Vagina (tissue), 2 donors: Measurements from ENCODE around the gene FAM156B. TPM values are rescaled to one million over a fixed set of nuclear protein-coding genes. Genes with fewer than 3 reads are reported as not detected.
A peak's percentile ranks its signal among the peaks of the same experiment; 100 is the strongest.
"Not testable (repeated sequence)": the region's sequence is repeated elsewhere in the genome, so short reads cannot be mapped to it uniquely, and the experiment has no call there.

Experiments
- DNase-seq, 2 donors: peaks; one replicate each; pipeline ENCODE4 v3.0.0-alpha.2; 2017; ENCODE audit errors: extremely low spot score in 2 of 2
- H3K27ac ChIP-seq: fragments of 200-600 bp; sonication (generic); one replicate; pipeline ENCODE4 v1.5.1; 2019
- H3K27me3 ChIP-seq: fragments of 200-600 bp; sonication (generic); one replicate; pipeline ENCODE4 v1.5.1; 2019
- H3K36me3 ChIP-seq, 2 donors: fragments of 200-600 bp; sonication (generic); one replicate each; pipeline ENCODE4 v1.5.1; 2017 to 2019
- H3K4me1 ChIP-seq: fragments of 200-600 bp; sonication (generic); one replicate; pipeline ENCODE4 v1.5.1; 2019
- H3K4me3 ChIP-seq, 2 donors: fragments of 200-600 bp; sonication (generic); 1 replicate in 1 of 2; 2 replicates in 1 of 2; pipeline ENCODE4 v1.5.1; 2016 to 2019
- H3K9me3 ChIP-seq: fragments of 200-600 bp; sonication (generic); one replicate; pipeline ENCODE4 v1.5.1; 2019
- POLR2A ChIP-seq, 2 donors: fragments of 450-650 bp; IDR thresholded peaks; one replicate each; pipeline ENCODE4 v1.6.1; 2017; ENCODE audit warnings: antibody characterized with exemption in 2 of 2, mild to moderate bottlenecking in 2 of 2, moderate library complexity in 2 of 2
- POLR2AphosphoS5 ChIP-seq, 2 donors: sonication (generic); formaldehyde crosslinking; IDR thresholded peaks; one replicate each; pipeline ENCODE4 v1.9.0; 2017; ENCODE audit warnings: antibody characterized with exemption in 2 of 2, mild to moderate bottlenecking in 2 of 2, low read depth in 1 of 2; ENCODE audit not compliant: insufficient read depth in 1 of 2
- intact Hi-C: fragments of 100-400 bp; cut with DNase I; formaldehyde crosslinking; loops from one replicate; pipeline ENCODE4 v1.15.1; 2023
- total RNA-seq: library from RNA; depleted of rRNA; stranded (reverse); fragments of >200 nt; gene quantifications from one replicate; pipeline ENCODE4 v1.2.3, GENCODE V29; 2016
- TF ChIP-seq, protein P1 (sequence below), 3 experiments: fragments of 450-650 bp in 2 of 3; fragments of 200-600 bp in 1 of 3; sonication (generic) in 1 of 3; IDR thresholded peaks; one replicate each; pipeline ENCODE4 v1.5.1; 2017 to 2019; ENCODE audit warnings: antibody characterized with exemption in 3 of 3, mild to moderate bottlenecking in 2 of 3, moderate library complexity in 2 of 3

FAM156B gene
- total RNA-seq, 1 donor from 2014 or later: 18.7 TPM

DNA sequence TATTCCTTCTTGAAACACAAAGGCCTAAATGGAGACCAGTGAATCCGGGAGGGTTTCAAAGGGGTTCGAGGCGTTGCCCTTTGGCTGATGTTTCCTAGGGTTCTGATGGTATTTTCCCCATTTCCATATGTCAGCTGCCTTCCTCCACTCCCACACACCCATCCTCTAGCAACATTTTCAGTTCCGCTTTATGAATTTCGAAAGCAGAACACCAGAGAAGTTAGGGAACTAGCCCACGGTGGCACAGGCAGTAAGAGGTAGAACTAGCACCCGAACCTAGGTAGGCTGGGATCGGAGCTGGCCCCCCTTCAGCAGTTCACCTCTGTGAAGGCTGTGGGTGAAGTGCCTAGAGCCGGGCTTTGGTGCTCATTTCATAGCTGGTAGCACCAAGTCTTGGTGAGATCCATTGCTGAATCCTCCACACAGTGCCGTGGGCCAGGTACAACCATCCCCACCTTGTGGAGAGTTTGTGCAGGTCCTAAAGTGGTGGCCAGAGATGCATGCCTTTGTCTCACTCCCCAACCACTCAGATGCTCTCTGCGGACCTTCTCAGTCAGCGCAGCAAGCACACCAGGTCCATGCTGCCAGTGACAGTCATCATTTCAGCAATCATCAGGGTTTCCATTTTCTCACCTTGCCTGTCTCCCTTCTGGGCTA lies 12.3 kb downstream of the FAM156B start:
- H3K9me3 ChIP-seq, H3K4me3 ChIP-seq, H3K4me1 ChIP-seq, H3K27ac ChIP-seq, H3K36me3 ChIP-seq, DNase-seq, H3K27me3 ChIP-seq, intact Hi-C loops: not testable (repeated sequence)

DNA sequence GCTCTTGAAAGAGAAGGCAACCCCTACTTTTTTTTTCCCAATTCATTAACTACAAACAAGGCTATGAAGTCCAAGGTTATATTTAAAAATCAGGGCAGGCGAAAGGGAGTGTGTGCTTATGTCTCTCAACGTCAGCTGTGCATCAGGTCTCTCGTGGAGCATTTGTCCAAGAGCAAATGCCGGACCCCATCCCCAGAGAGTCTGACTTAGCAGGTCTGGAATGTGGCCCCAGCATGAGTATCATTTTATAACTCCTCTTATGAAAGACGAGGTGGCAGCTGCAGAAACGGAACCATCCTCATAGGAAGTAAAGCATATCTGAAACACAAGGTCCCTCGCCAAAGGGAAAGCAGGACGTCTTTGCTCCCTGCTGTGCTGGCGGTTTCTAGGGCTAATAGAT lies 16.6 kb downstream of the FAM156B start:
- DNase-seq, H3K36me3 ChIP-seq, H3K4me1 ChIP-seq, intact Hi-C loops, H3K4me3 ChIP-seq, H3K27ac ChIP-seq, H3K9me3 ChIP-seq, H3K27me3 ChIP-seq: not testable (repeated sequence)

DNA sequence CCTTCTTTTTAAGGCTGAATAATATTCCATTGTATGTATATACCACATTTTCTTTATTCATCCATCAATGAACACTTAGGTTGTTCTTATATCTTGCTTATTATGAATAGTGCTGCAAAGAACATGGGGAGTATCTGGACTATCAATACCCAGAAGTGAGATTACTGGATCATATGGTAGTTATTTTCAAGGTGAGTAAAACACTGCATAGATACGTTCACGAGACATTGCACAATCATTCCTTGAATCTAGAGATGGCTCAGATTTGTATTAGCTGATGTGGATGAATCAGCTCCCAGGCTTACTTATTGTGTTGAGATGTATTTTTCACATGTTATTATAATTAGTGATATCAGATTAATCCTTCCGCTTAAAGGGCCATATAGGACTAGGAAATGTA lies 17.6 kb downstream of the FAM156B start:
- H3K9me3 ChIP-seq: not testable (repeated sequence)

DNA sequence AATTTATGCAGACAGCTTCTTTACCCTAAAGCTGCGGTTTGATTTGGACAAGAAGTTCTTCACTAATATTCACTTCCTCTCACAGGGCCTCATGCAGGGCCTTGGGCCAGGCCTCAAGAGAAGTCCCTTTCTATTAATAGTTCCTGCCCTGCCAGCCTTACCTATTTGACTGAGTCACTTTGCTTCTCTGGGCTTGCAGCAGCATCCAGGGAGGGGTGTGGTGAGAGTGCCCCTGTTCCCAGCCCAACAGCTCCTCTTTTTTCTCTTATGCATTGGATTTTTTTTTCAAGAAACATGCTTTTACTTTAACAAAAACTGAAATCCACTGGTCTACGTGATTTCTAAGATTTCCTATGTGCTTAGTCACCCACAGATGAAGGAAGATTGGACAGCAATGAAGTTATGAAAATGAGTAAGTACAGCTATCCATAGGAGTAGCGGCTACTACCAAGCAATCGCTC lies 26.7 kb downstream of the FAM156B start:
- Histone ChIP-seq H3K4me1 (peaks cover 12% of the 10 kb centered on the region), H3K27me3 (no peaks in the 10 kb centered on the region), H3K36me3 (no peaks in the 10 kb centered on the region), H3K27ac (no peak overlapping the region), H3K4me3 (no peak overlapping the region), H3K9me3 (no peaks in the 10 kb centered on the region)
- TF ChIP-seq, protein P1, sequence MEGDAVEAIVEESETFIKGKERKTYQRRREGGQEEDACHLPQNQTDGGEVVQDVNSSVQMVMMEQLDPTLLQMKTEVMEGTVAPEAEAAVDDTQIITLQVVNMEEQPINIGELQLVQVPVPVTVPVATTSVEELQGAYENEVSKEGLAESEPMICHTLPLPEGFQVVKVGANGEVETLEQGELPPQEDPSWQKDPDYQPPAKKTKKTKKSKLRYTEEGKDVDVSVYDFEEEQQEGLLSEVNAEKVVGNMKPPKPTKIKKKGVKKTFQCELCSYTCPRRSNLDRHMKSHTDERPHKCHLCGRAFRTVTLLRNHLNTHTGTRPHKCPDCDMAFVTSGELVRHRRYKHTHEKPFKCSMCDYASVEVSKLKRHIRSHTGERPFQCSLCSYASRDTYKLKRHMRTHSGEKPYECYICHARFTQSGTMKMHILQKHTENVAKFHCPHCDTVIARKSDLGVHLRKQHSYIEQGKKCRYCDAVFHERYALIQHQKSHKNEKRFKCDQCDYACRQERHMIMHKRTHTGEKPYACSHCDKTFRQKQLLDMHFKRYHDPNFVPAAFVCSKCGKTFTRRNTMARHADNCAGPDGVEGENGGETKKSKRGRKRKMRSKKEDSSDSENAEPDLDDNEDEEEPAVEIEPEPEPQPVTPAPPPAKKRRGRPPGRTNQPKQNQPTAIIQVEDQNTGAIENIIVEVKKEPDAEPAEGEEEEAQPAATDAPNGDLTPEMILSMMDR (IDR thresholded peaks at IDR 0.05): no peak
- TF ChIP-seq POLR2A (IDR thresholded peaks at IDR 0.05) (no peak), POLR2AphosphoS5 (IDR thresholded peaks at IDR 0.05; ENCODE audit: insufficient read depth in 1 of 2, low read depth in 1 of 2) (no peak)
- intact Hi-C loops: no loop called here
- no peak for DNase-seq

More for the DNA sequence above, 17.6 kb downstream of the FAM156B start:
- H3K4me3 ChIP-seq, intact Hi-C loops, H3K27me3 ChIP-seq, H3K4me1 ChIP-seq, DNase-seq, H3K27ac ChIP-seq, H3K36me3 ChIP-seq: not testable (repeated sequence)

DNA sequence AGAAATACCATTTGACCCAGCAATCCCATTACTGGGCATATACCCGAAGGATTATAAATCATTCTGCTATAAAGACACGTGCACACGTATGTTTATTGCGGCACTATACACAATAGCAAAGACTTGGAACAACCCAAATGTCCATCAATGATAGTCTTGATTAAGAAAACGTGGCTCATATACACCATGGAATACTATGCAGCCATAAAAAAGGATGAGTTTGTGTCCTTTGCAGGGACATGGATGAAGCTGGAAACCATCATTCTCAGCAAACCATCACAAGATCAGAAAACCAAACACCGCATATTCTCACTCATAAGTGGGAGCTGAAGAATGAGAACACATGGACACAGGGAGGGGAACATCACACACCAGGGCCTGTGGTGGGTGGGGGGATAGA lies 33.1 kb downstream of the FAM156B start:
- H3K27ac ChIP-seq, H3K27me3 ChIP-seq, H3K36me3 ChIP-seq, H3K9me3 ChIP-seq, intact Hi-C loops, H3K4me1 ChIP-seq, H3K4me3 ChIP-seq, DNase-seq: not testable (repeated sequence)

DNA sequence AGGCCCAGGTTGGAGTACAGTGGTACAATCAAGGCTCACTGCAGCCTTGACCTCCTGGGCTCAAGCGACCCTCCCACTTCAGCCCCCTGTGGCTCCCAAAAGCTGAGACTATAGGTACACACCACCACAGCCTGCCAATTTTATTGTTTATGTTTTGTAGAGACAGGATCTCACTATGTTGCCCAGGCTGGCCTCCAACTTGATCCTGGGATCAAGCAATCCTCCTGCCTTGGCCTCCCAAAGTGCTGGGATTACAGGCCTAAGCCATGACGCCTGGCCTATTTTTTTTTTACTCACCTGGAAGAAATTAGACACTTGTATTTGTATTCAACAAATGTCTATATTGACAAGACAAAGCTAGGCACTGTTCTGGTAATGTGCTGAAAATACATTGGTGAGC lies 36.1 kb downstream of the FAM156B start:
- no peaks in the 10 kb centered on the region for H3K36me3 ChIP-seq
- intact Hi-C loops: no loop called here
- TF ChIP-seq, protein P1 (IDR thresholded peaks at IDR 0.05): no peak
- no peak for TF ChIP-seq POLR2AphosphoS5 (IDR thresholded peaks at IDR 0.05; ENCODE audit: insufficient read depth in 1 of 2, low read depth in 1 of 2)
- TF ChIP-seq POLR2A (IDR thresholded peaks at IDR 0.05): no peak
- no peak overlapping the region for H3K4me3 ChIP-seq
- H3K27ac ChIP-seq: no peak overlapping the region
- peaks cover 7% of the 10 kb centered on the region for H3K4me1 ChIP-seq
- no peaks in the 10 kb centered on the region for H3K27me3 ChIP-seq
- H3K9me3 ChIP-seq: no peaks in the 10 kb centered on the region
- DNase-seq: no peak

DNA sequence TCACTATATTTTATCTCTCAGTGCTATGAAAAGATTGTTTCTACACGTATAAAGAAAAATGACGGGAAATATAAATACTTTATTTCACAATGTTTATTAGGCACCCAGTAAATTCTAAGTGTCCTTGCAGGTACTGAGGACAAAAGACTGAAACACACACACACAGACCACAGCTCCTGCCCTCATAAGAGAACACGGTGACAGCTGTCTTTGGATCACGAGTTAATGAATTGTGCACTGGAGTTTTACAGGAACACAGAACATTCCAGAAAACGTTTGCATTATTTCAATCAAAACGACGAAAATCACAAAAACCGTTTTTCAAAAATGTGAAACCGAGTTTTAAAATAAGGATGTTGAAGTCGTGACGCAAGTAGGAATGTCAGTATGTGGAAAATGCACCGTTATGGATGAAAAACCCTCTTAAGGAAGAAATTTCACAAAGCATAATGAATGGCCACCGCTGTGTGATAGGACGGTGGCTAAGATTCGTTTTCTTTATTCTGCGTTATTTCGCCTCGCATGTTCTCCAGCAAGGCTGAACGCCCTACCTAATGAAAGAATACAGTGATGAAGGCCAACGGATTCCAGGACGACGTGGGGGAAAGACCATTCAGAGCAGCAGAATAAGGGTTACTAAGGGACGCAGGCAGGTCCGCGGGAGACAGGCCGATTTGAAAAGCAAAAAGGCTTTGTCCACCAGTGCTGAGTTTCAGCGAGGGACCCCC lies 37.0 kb downstream of the FAM156B start:
- Histone ChIP-seq H3K9me3 (no peaks in the 10 kb centered on the region), H3K27ac (peak overlapping the region; percentile 97)
- intact Hi-C loops: no loop called here

More for the DNA sequence above, 37.0 kb downstream of the FAM156B start:
- peak overlapping the region; percentile 70 to 76 for H3K4me3 ChIP-seq
- TF ChIP-seq, protein P1 (IDR thresholded peaks at IDR 0.05): no peak
- TF ChIP-seq POLR2A (IDR thresholded peaks at IDR 0.05) (no peak), POLR2AphosphoS5 (IDR thresholded peaks at IDR 0.05; ENCODE audit: insufficient read depth in 1 of 2, low read depth in 1 of 2) (no peak)
- H3K27me3 ChIP-seq: no peaks in the 10 kb centered on the region
- no peaks in the 10 kb centered on the region for H3K36me3 ChIP-seq
- peaks cover 7% of the 10 kb centered on the region for H3K4me1 ChIP-seq
- DNase-seq: no peak
